H9 (cell line): ENCODE measurements around the gene PIK3R5. TPM values are rescaled to one million over a fixed set of nuclear protein-coding genes. Genes with fewer than 3 reads are reported as not detected.

Experiments used
- DNase-seq: peaks from one replicate; pipeline ENCODE4 v3.0.0-alpha.2; 2017
- H2AFZ ChIP-seq: one replicate; pipeline ENCODE4 v1.6.1; 2013; ENCODE audit warnings: mild to moderate bottlenecking, low read length, control low read depth, moderate library complexity
- H2AK5ac ChIP-seq: 2 replicates; pipeline ENCODE4 v1.6.1; 2013; ENCODE audit warnings: low read length, control low read depth, mixed read lengths; ENCODE audit not compliant: insufficient read length
- H2BK120ac ChIP-seq: one replicate; pipeline ENCODE4 v1.6.1; 2013; ENCODE audit warnings: low read depth, mild to moderate bottlenecking, low read length, control low read depth, inconsistent platforms; ENCODE audit not compliant: poor library complexity, severe bottlenecking
- H2BK12ac ChIP-seq: 2 replicates; pipeline ENCODE4 v1.6.1; 2013; ENCODE audit warnings: low read length, control low read depth, mixed read lengths, low read depth; ENCODE audit not compliant: insufficient read length
- H2BK15ac ChIP-seq: 2 replicates; pipeline ENCODE4 v1.6.1; 2013; ENCODE audit warnings: low read depth, low read length, control low read depth
- H2BK20ac ChIP-seq: one replicate; pipeline ENCODE4 v1.6.1; 2013; ENCODE audit warnings: low read depth, mild to moderate bottlenecking, low read length, control low read depth, inconsistent platforms; ENCODE audit not compliant: poor library complexity, severe bottlenecking
- H2BK5ac ChIP-seq: 2 replicates; pipeline ENCODE4 v1.6.1; 2013; ENCODE audit warnings: low read length, control low read depth, mixed read lengths; ENCODE audit not compliant: insufficient read length
- H3K14ac ChIP-seq: 2 replicates; pipeline ENCODE4 v1.6.1; 2013; ENCODE audit warnings: low read length, control low read depth; ENCODE audit not compliant: insufficient read depth
- H3K18ac ChIP-seq: 2 replicates; pipeline ENCODE4 v1.6.1; 2013; ENCODE audit warnings: low read depth, mild to moderate bottlenecking, mixed read lengths, low read length, control low read depth; ENCODE audit not compliant: insufficient read length
- H3K23ac ChIP-seq: 2 replicates; pipeline ENCODE4 v1.6.1; 2013; ENCODE audit warnings: low read length, control low read depth, mixed read lengths, low read depth; ENCODE audit not compliant: insufficient read length
- H3K23me2 ChIP-seq: 2 replicates; pipeline ENCODE4 v1.6.1; 2013; ENCODE audit warnings: low read depth, mild to moderate bottlenecking, mixed read lengths, low read length, control low read depth; ENCODE audit not compliant: insufficient read length, poor library complexity, severe bottlenecking
- H3K27ac ChIP-seq: 2 replicates; pipeline ENCODE4 v1.5.1; 2013; ENCODE audit warnings: low read length, control low read depth, mixed read lengths, low read depth; ENCODE audit not compliant: insufficient read length
- H3K27me3 ChIP-seq: 2 replicates; pipeline ENCODE4 v1.6.1; 2013; ENCODE audit warnings: low read length, control low read depth, inconsistent platforms; ENCODE audit not compliant: insufficient read depth
- H3K4ac ChIP-seq: 2 replicates; pipeline ENCODE4 v1.6.1; 2013; ENCODE audit warnings: low read depth, mild to moderate bottlenecking, control low read depth, inconsistent platforms, low read length, moderate library complexity
- H3K4me1 ChIP-seq: 2 replicates; pipeline ENCODE4 v1.6.1; 2013; ENCODE audit warnings: low read length, control low read depth, inconsistent platforms; ENCODE audit not compliant: insufficient read depth
- H3K4me2 ChIP-seq: 2 replicates; pipeline ENCODE4 v1.6.1; 2013; ENCODE audit warnings: low read length, control low read depth, mixed read lengths; ENCODE audit not compliant: insufficient read length, insufficient read depth
- H3K56ac ChIP-seq: 2 replicates; pipeline ENCODE4 v1.6.1; 2013; ENCODE audit warnings: low read depth, mild to moderate bottlenecking, mixed read lengths, low read length, control low read depth; ENCODE audit not compliant: insufficient read length
- H3K79me1 ChIP-seq: 2 replicates; pipeline ENCODE4 v1.6.1; 2013; ENCODE audit warnings: low read depth, mild to moderate bottlenecking, moderate library complexity, low read length, control low read depth, inconsistent platforms; ENCODE audit not compliant: insufficient read depth, poor library complexity, severe bottlenecking
- H3K79me2 ChIP-seq: 2 replicates; pipeline ENCODE4 v1.6.1; 2013; ENCODE audit warnings: low read length, control low read depth, inconsistent platforms; ENCODE audit not compliant: insufficient read depth
- H3K9ac ChIP-seq: 2 replicates; pipeline ENCODE4 v1.6.1; 2013; ENCODE audit warnings: low read length, control low read depth, mixed read lengths; ENCODE audit not compliant: insufficient read length; ENCODE audit errors: extremely low read depth
- H3K9me3 ChIP-seq: one replicate; pipeline ENCODE4 v1.6.1; 2013; ENCODE audit warnings: low read depth, low read length, inconsistent platforms; ENCODE audit not compliant: control insufficient read depth
- H3T11ph ChIP-seq: one replicate; pipeline ENCODE4 v1.6.1; 2013; ENCODE audit warnings: mild to moderate bottlenecking, low read length, control low read depth, inconsistent platforms
- H4K20me1 ChIP-seq: one replicate; pipeline ENCODE4 v1.6.1; 2013; ENCODE audit not compliant: control insufficient read depth, insufficient read length, insufficient read depth
- H4K5ac ChIP-seq: 2 replicates; pipeline ENCODE4 v1.6.1; 2013; ENCODE audit warnings: low read depth, mild to moderate bottlenecking, mixed read lengths, low read length, control low read depth; ENCODE audit not compliant: insufficient read length
- H4K8ac ChIP-seq: replicated peaks from 2 replicates; pipeline ENCODE4 v1.6.1; 2013; ENCODE audit warnings: low read length, control low read depth, mixed read lengths, low read depth; ENCODE audit not compliant: insufficient read length
- H4K91ac ChIP-seq: 2 replicates; pipeline ENCODE4 v1.6.1; 2013; ENCODE audit warnings: low read depth, mild to moderate bottlenecking, moderate library complexity, mixed read lengths, low read length, control low read depth; ENCODE audit not compliant: insufficient read length
- H3K27ac Mint-ChIP-seq, 3 experiments: 2 replicates in 2 of 3; 3 replicates in 1 of 3; pipeline ENCODE4 v1.8.0; 2020 to 2021; ENCODE audit warnings: mixed read lengths in 3 of 3, mild to moderate bottlenecking in 1 of 3, moderate library complexity in 1 of 3
- H3K27me3 Mint-ChIP-seq: 2 replicates; pipeline ENCODE4 v1.8.0; 2021; ENCODE audit warnings: low read depth, mild to moderate bottlenecking, moderate library complexity, mixed read lengths
- H3K36me3 Mint-ChIP-seq, 3 experiments: 2 replicates in 2 of 3; 3 replicates in 1 of 3; pipeline ENCODE4 v1.8.0; 2020 to 2021; ENCODE audit warnings: low read depth in 3 of 3, mixed read lengths in 3 of 3; ENCODE audit not compliant: insufficient read depth in 1 of 3
- H3K4me1 Mint-ChIP-seq, 2 experiments: 2 replicates each; pipeline ENCODE4 v1.8.0; 2020; ENCODE audit warnings: mixed read lengths in 2 of 2
- H3K4me3 Mint-ChIP-seq, 2 experiments: 2 replicates in 1 of 2; 3 replicates in 1 of 2; pipeline ENCODE4 v1.8.0; 2020 to 2021; ENCODE audit warnings: mild to moderate bottlenecking in 2 of 2, mixed read lengths in 2 of 2, moderate library complexity in 1 of 2
- H3K9me3 Mint-ChIP-seq, 2 experiments: 2 replicates in 1 of 2; 3 replicates in 1 of 2; pipeline ENCODE4 v1.8.0; 2020; ENCODE audit warnings: mild to moderate bottlenecking in 2 of 2, mixed read lengths in 2 of 2, moderate library complexity in 1 of 2
- CTCF ChIP-seq: fragments of 200-600 bp; sonication (generic); conservative IDR thresholded peaks from 3 replicates; pipeline ENCODE4 v1.8.0; 2021; ENCODE audit warnings: antibody characterized with exemption, mild to moderate bottlenecking
- WGBS: extraction: QIAGEN DNeasy Blood & Tissue Kit; methylation state at CpG from one replicate; pipeline ENCODE4 v1.1.7; 2013; ENCODE audit warnings: missing lambda C conversion rate, low lambda C conversion rate, mixed read lengths; ENCODE audit not compliant: insufficient read length; ENCODE audit errors: extremely low coverage; 5-methylcytosine and 5-hydroxymethylcytosine counted together
- total RNA-seq: library from RNA; stranded (reverse); gene quantifications from 2 replicates; pipeline ENCODE4 v1.2.1, GENCODE V29; 2021

PIK3R5 gene
- total RNA-seq, 1 experiment from 2014 or later = 1.4 TPM

GRCh38 chr17:8969901-8970300 is 4.4 kb upstream of the PIK3R5 start:
- H3K9me3 ChIP-seq = no peaks in the 10 kb centered on the region
- no peak overlapping the region for H2AFZ ChIP-seq
- no peak overlapping the region for H3T11ph ChIP-seq
- H4K91ac ChIP-seq = no peak overlapping the region
- Mint-ChIP-seq H3K27ac (no peak overlapping the region), H3K4me3 (no peak overlapping the region), H3K9me3 (peaks cover 21 to 43% of the 10 kb centered on the region in 2 experiments), H3K27me3 (peaks cover 26% of the 10 kb centered on the region), H3K36me3 (peaks cover 3 to 30% (median 6%) of the 10 kb centered on the region in 3 experiments; a peak in 6 of 7 replicates), H3K4me1 (peaks cover 0 to 2% of the 10 kb centered on the region in 2 experiments; a peak in 2 of 4 replicates)
- H3K23me2 ChIP-seq = peaks cover 5% of the 10 kb centered on the region
- no peak overlapping the region for H2BK5ac ChIP-seq
- no peak for DNase-seq
- H3K4me2 ChIP-seq = no peak overlapping the region
- no peak overlapping the region for H3K23ac ChIP-seq
- WGBS = no CpG with 5 or more reads among the region's 2 CpGs
- no peak overlapping the region for H2BK20ac ChIP-seq
- no peaks in the 10 kb centered on the region for H4K20me1 ChIP-seq
- no peak overlapping the region for H3K18ac ChIP-seq
- no peaks in the 10 kb centered on the region for H3K27me3 ChIP-seq
- no peak overlapping the region for H3K9ac ChIP-seq
- no peak overlapping the region for H4K8ac ChIP-seq
- no peaks in the 10 kb centered on the region for H3K79me1 ChIP-seq
- no peaks in the 10 kb centered on the region for H3K4me1 ChIP-seq
- H3K27ac ChIP-seq = no peak overlapping the region
- H3K79me2 ChIP-seq = no peaks in the 10 kb centered on the region
- no peak overlapping the region for H4K5ac ChIP-seq
- no peak overlapping the region for H2BK15ac ChIP-seq
- no peak for TF ChIP-seq CTCF
- no peak overlapping the region for H3K14ac ChIP-seq
- H2BK120ac ChIP-seq = no peak overlapping the region
- H2BK12ac ChIP-seq = no peak overlapping the region
- H2AK5ac ChIP-seq = no peak overlapping the region
- no peak overlapping the region for H3K4ac ChIP-seq
- no peak overlapping the region for H3K56ac ChIP-seq
